PC-9 (cell line): ENCODE data around the gene ROBO1.

ENCODE experiments used
- CTCF ChIP-seq: fragments of 200-600 bp; sonication (generic); conservative IDR thresholded peaks from 2 replicates; pipeline ENCODE4 v1.6.1; 2017; ENCODE audit warnings: mixed run types, antibody characterized with exemption, mild to moderate bottlenecking, moderate library complexity
- EZH2 ChIP-seq: fragments of 200-600 bp; sonication (generic); IDR thresholded peaks from 2 replicates; pipeline ENCODE4 v1.8.0; 2017; ENCODE audit warnings: antibody characterized with exemption, low read depth

DNA sequence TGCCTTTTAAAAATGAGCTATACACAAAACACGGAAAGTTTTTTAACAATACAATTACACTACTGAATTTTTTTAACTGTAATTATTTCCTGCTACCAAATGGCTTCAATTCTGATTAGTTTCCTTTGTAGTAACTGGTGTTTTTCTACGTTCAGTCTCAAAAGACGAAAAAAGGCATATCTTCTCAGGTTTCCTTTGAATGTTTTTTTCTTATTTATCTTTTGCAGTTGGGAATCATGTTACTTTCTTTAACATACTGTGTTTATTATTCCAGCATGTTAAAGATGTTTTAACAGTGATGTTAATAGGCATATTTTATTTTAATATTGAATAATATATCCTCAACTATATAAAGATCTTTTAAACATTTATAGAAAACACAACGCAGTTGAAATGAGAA, 1055.5 kb downstream of the ROBO1 start:
- TF ChIP-seq CTCF (no peak), EZH2 (no peak)
